HCT116 (cell line): ENCODE results near the gene GPC5. TPM values are rescaled to one million over a fixed set of nuclear protein-coding genes. Genes with fewer than 3 reads are reported as not detected.

Experiments
- ATAC-seq: fragments of 200-7000 bp; cut with Tn5 transposase; 2 replicates; pipeline ENCODE4 v1.9.1; 2020; ENCODE audit warnings: mild to moderate bottlenecking, moderate library complexity
- BruUV-seq: library from RNA; stranded (reverse); fragments of 400-500 nt; replicated peaks from 2 replicates; lab custom pipeline; 2021; lab: Mats Ljungman, UMichigan
- CTCF ChIA-PET: fragments of 300-600 bp; sonication (Branson Sonifier 250); formaldehyde crosslinking; loops from one replicate; lab custom pipeline; 2021; ENCODE audit warnings: antibody characterized with exemption; lab: Charles Lee
- POLR2A ChIA-PET: fragments of 300-600, 350-600 bp; sonication (Branson Sonifier 250); formaldehyde crosslinking; loops from one replicate; lab custom pipeline; 2021; ENCODE audit warnings: antibody characterized with exemption; lab: Charles Lee
- RAD21 ChIA-PET, 2 experiments: fragments of 300-600 bp; sonication (Branson Sonifier 250); formaldehyde crosslinking; loops; one replicate each; lab custom pipeline; 2023; ENCODE audit warnings: low total read pairs in 2 of 2; ENCODE audit not compliant: uncharacterized antibody in 2 of 2, unreplicated experiment in 2 of 2, low non-redundant PET in 1 of 2; lab: Charles Lee
- DNase-seq: peaks from one replicate; pipeline ENCODE4 v3.0.0-alpha.2; 2010; ENCODE audit warnings: low read depth, low spot score
- H2AFZ ChIP-seq: fragments of 200-600 bp; shearing (Covaris generic), sonication (generic); 2 replicates; pipeline ENCODE4 v1.6.1; 2017; ENCODE audit warnings: low read depth, mixed run types, mixed read lengths, antibody characterized with exemption, low read length; ENCODE audit not compliant: poor library complexity, severe bottlenecking
- H3K27ac ChIP-seq: 2 replicates; pipeline ENCODE4 v1.5.1; 2012; ENCODE audit warnings: low read depth, low read length
- H3K27me3 ChIP-seq: fragments of 200-600 bp; sonication (generic); 2 replicates; pipeline ENCODE4 v1.6.1; 2016; ENCODE audit warnings: mixed run types, low read length, mixed read lengths; ENCODE audit not compliant: insufficient read depth
- H3K36me3 ChIP-seq, 2 experiments: fragments of 200-500 bp in 1 of 2; fragments of 200-600 bp in 1 of 2; sonication (Bioruptor generic) in 1 of 2; sonication (generic) in 1 of 2; 2 replicates each; pipeline versions ENCODE4 v1.5.1 to v1.6.1; 2014 to 2016; ENCODE audit warnings: low read length in 2 of 2, inconsistent platforms in 1 of 2, mixed read lengths in 1 of 2, mixed run types in 1 of 2; ENCODE audit not compliant: insufficient read depth in 2 of 2, control insufficient read depth in 1 of 2
- H3K4me1 ChIP-seq, 2 experiments: fragments of 200-600 bp in 1 of 2; sonication (generic) in 1 of 2; 2 replicates each; pipeline versions ENCODE4 v1.5.1 to v1.6.1; 2012 to 2017; ENCODE audit warnings: low read length in 2 of 2, inconsistent platforms in 1 of 2, mild to moderate bottlenecking in 1 of 2, mixed read lengths in 1 of 2, mixed run types in 1 of 2, moderate library complexity in 1 of 2; ENCODE audit not compliant: insufficient read depth in 2 of 2, control insufficient read depth in 1 of 2
- H3K4me2 ChIP-seq: fragments of 200-600 bp; sonication (generic); 2 replicates; pipeline ENCODE4 v1.6.1; 2017; ENCODE audit warnings: mixed run types, low read length, mixed read lengths
- H3K4me3 ChIP-seq, 2 experiments: fragments of 200-600 bp in 1 of 2; sonication (generic) in 1 of 2; replicated peaks in 1 of 2; 2 replicates each; pipeline ENCODE4 v1.5.1; 2011 to 2016; ENCODE audit warnings: low read length in 2 of 2, control low read depth in 1 of 2, low read depth in 1 of 2, mild to moderate bottlenecking in 1 of 2, mixed read lengths in 1 of 2, mixed run types in 1 of 2
- H3K79me2 ChIP-seq: fragments of 200-600 bp; sonication (generic); 2 replicates; pipeline ENCODE4 v1.6.1; 2017; ENCODE audit warnings: mild to moderate bottlenecking, mixed run types, low read length, moderate library complexity, mixed read lengths; ENCODE audit not compliant: insufficient read depth
- H3K9ac ChIP-seq: fragments of 200-600 bp; sonication (generic); 2 replicates; pipeline ENCODE4 v1.6.1; 2016; ENCODE audit warnings: low read length, mixed read lengths
- H3K9me2 ChIP-seq: fragments of 200-600 bp; sonication (generic), shearing (Covaris generic); 2 replicates; pipeline ENCODE4 v1.6.1; 2017; ENCODE audit warnings: mixed run types, mild to moderate bottlenecking, moderate library complexity; ENCODE audit not compliant: insufficient read depth
- H3K9me3 ChIP-seq, 2 experiments: fragments of 200-500 bp in 1 of 2; fragments of 200-600 bp in 1 of 2; sonication (Bioruptor generic) in 1 of 2; sonication (generic) in 1 of 2; 2 replicates each; pipeline ENCODE4 v1.6.1; 2014 to 2017; ENCODE audit warnings: low read length in 2 of 2, mixed read lengths in 2 of 2, inconsistent platforms in 1 of 2, low read depth in 1 of 2, mild to moderate bottlenecking in 1 of 2, mixed run types in 1 of 2, moderate library complexity in 1 of 2; ENCODE audit not compliant: control insufficient read depth in 1 of 2, insufficient read depth in 1 of 2
- H4K20me1 ChIP-seq: fragments of 200-600 bp; sonication (generic), shearing (Covaris generic); 2 replicates; pipeline ENCODE4 v1.6.1; 2017; ENCODE audit warnings: mixed run types, mild to moderate bottlenecking, moderate library complexity; ENCODE audit not compliant: insufficient read depth
- CBX3 ChIP-seq: IDR thresholded peaks from 2 replicates; pipeline ENCODE4 v1.6.1; 2012; ENCODE audit warnings: low read depth
- CEBPB ChIP-seq: IDR thresholded peaks from 2 replicates; pipeline ENCODE4 v1.6.1; 2012; ENCODE audit warnings: low read depth
- EGR1 ChIP-seq: IDR thresholded peaks from 2 replicates; pipeline ENCODE4 v1.6.1; 2012; ENCODE audit warnings: low read depth
- ELF1 ChIP-seq: IDR thresholded peaks from 2 replicates; pipeline ENCODE4 v1.6.1; 2012; ENCODE audit warnings: low read depth, borderline replicate concordance
- EZH2 ChIP-seq: fragments of 200-600 bp; sonication (generic); IDR thresholded peaks from 2 replicates; pipeline ENCODE4 v1.6.1; 2017; ENCODE audit warnings: antibody characterized with exemption, mixed run types
- FOSL1 ChIP-seq: IDR thresholded peaks from 2 replicates; pipeline ENCODE4 v1.6.1; 2012; ENCODE audit warnings: low read depth
- POLR2A ChIP-seq: IDR thresholded peaks from 2 replicates; pipeline ENCODE4 v1.7.0; 2011; ENCODE audit warnings: borderline replicate concordance; ENCODE audit not compliant: insufficient read depth, insufficient read length; ENCODE audit errors: extremely low read depth
- POLR2AphosphoS5 ChIP-seq: IDR thresholded peaks from 2 replicates; pipeline ENCODE4 v1.6.1; 2011; ENCODE audit warnings: mild to moderate bottlenecking, low read depth, low read length, moderate library complexity
- SP1 ChIP-seq: IDR thresholded peaks from 2 replicates; pipeline ENCODE4 v1.6.1; 2012; ENCODE audit warnings: low read depth
- SRF ChIP-seq: IDR thresholded peaks from 2 replicates; pipeline ENCODE4 v1.6.1; 2012; ENCODE audit warnings: low read depth
- TCF7L2 ChIP-seq: IDR thresholded peaks from 2 replicates; pipeline ENCODE4 v1.7.0; 2011; ENCODE audit warnings: borderline replicate concordance, inconsistent platforms; ENCODE audit not compliant: insufficient read depth, insufficient read length; ENCODE audit errors: extremely low read depth
- ZNF274 ChIP-seq: fragments of 200-500 bp; sonication (Bioruptor generic); IDR thresholded peaks from 2 replicates; pipeline ENCODE4 v1.6.1; 2014; ENCODE audit warnings: mild to moderate bottlenecking, low read depth, low read length, inconsistent platforms
- intact Hi-C: fragments of 100-400 bp; cut with micrococcal nuclease; formaldehyde crosslinking; loops from 2 replicates; pipeline ENCODE4 v1.10.0; 2022
- total RNA-seq: library from RNA; stranded (reverse); gene quantifications from one replicate; pipeline ENCODE4 v1.2.1, GENCODE V29; 2021; ENCODE audit not compliant: unreplicated experiment
- TF ChIP-seq, protein P1 (sequence below), 3 experiments: fragments of 200-600 bp in 1 of 3; sonication (generic) in 1 of 3; IDR thresholded peaks in 2 of 3; conservative IDR thresholded peaks in 1 of 3; 2 replicates each; pipeline ENCODE4 v1.5.1; 2012 to 2017; ENCODE audit warnings: low read depth in 2 of 3, low read length in 2 of 3, antibody characterized with exemption in 1 of 3, borderline replicate concordance in 1 of 3, control low read depth in 1 of 3, mild to moderate bottlenecking in 1 of 3, mixed read lengths in 1 of 3, mixed run types in 1 of 3, moderate library complexity in 1 of 3; ENCODE audit not compliant: insufficient read depth in 1 of 3
- TF ChIP-seq, protein P2 (sequence below): IDR thresholded peaks from 2 replicates; pipeline ENCODE4 v1.6.1; 2012
- TF ChIP-seq, protein P3 (sequence below): IDR thresholded peaks from 2 replicates; pipeline ENCODE4 v1.6.1; 2012

Gene GPC5
- total RNA-seq, 1 experiment from 2014 or later = not detected

DNA sequence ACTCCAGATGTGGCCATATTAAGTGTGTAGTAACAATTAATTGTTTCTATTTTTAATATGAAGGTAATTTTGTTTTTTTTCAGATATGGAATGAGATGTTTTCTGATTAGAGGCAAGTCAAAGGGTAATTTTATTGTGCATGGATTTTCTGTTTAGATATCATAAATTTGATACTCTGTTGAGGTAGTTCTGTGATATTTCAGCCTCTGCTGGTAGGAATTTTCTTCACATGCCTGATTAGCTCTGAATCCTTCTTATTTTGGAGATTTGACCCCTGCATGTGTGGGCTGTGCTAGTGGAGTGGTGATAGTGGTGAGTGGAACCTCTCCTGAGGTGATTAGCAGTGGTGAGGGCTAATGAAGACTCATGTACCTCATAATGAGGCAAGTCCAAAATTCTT, 301.4 kb downstream of the GPC5 start:
- Histone ChIP-seq H3K9ac (no peak overlapping the region), H3K4me3 (no peak overlapping the region), H3K27ac (no peak overlapping the region), H3K4me2 (no peak overlapping the region)
- no peak for DNase-seq
- CTCF ChIA-PET = no interaction called here
- BruUV-seq = no TSS peak
- RAD21 ChIA-PET = no interaction called here
- no peak for TF ChIP-seq ZNF274
- TF ChIP-seq, protein P1, sequence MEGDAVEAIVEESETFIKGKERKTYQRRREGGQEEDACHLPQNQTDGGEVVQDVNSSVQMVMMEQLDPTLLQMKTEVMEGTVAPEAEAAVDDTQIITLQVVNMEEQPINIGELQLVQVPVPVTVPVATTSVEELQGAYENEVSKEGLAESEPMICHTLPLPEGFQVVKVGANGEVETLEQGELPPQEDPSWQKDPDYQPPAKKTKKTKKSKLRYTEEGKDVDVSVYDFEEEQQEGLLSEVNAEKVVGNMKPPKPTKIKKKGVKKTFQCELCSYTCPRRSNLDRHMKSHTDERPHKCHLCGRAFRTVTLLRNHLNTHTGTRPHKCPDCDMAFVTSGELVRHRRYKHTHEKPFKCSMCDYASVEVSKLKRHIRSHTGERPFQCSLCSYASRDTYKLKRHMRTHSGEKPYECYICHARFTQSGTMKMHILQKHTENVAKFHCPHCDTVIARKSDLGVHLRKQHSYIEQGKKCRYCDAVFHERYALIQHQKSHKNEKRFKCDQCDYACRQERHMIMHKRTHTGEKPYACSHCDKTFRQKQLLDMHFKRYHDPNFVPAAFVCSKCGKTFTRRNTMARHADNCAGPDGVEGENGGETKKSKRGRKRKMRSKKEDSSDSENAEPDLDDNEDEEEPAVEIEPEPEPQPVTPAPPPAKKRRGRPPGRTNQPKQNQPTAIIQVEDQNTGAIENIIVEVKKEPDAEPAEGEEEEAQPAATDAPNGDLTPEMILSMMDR (IDR thresholded peaks at IDR 0.05 in 2 of 3, conservative IDR thresholded peaks at IDR 0.05 in 1 of 3; ENCODE audit: borderline replicate concordance in 1 of 3, insufficient read depth in 1 of 3, low read depth in 2 of 3, low read length in 2 of 3) = no peak
- TF ChIP-seq POLR2AphosphoS5 = no peak
- TF ChIP-seq ELF1 = no peak
- no peak for TF ChIP-seq CEBPB
- no peak for TF ChIP-seq FOSL1
- no peak for TF ChIP-seq SRF
- TF ChIP-seq SP1 = no peak
- TF ChIP-seq EGR1 = no peak
- TF ChIP-seq TCF7L2 = no peak
- no peak for TF ChIP-seq EZH2
- TF ChIP-seq, protein P2, sequence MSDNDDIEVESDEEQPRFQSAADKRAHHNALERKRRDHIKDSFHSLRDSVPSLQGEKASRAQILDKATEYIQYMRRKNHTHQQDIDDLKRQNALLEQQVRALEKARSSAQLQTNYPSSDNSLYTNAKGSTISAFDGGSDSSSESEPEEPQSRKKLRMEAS = no peak
- no peak for TF ChIP-seq POLR2A
- TF ChIP-seq CBX3 = no peak
- TF ChIP-seq, protein P3, sequence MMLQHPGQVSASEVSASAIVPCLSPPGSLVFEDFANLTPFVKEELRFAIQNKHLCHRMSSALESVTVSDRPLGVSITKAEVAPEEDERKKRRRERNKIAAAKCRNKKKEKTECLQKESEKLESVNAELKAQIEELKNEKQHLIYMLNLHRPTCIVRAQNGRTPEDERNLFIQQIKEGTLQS = no peak
- TF ChIP-seq, all 23 proteins: peak for 0
- Histone ChIP-seq H3K9me2 (no peaks in the 10 kb centered on the region), H4K20me1 (no peaks in the 10 kb centered on the region), H2AFZ (no peak overlapping the region), H3K79me2 (no peaks in the 10 kb centered on the region), H3K9me3 (peaks cover 1 to 20% of the 10 kb centered on the region in 2 experiments; a peak in 2 of 4 replicates), H3K36me3 (no peaks in the 10 kb centered on the region), H3K4me1 (no peaks in the 10 kb centered on the region), H3K27me3 (no peaks in the 10 kb centered on the region)
- ATAC-seq = no peak
- intact Hi-C loops = no loop called here
- POLR2A ChIA-PET = no interaction called here
